Fibroblast of mammary gland (primary cell): Measurements from ENCODE around the gene MPO.

ENCODE experiments used
- DNase-seq: peaks from one replicate; pipeline ENCODE4 v3.0.0-alpha.2; 2010; ENCODE audit warnings: low read depth
- H3K4me3 ChIP-seq: 2 replicates; pipeline ENCODE4 v1.5.1; 2011; ENCODE audit warnings: low read depth, mild to moderate bottlenecking, low read length, moderate library complexity; ENCODE audit not compliant: control insufficient read depth
- TF ChIP-seq, protein P1 (sequence below): conservative IDR thresholded peaks from 2 replicates; pipeline ENCODE4 v1.5.1; 2011; ENCODE audit warnings: low read depth, low read length, inconsistent platforms; ENCODE audit not compliant: control insufficient read depth, insufficient read depth

MPO gene

DNA sequence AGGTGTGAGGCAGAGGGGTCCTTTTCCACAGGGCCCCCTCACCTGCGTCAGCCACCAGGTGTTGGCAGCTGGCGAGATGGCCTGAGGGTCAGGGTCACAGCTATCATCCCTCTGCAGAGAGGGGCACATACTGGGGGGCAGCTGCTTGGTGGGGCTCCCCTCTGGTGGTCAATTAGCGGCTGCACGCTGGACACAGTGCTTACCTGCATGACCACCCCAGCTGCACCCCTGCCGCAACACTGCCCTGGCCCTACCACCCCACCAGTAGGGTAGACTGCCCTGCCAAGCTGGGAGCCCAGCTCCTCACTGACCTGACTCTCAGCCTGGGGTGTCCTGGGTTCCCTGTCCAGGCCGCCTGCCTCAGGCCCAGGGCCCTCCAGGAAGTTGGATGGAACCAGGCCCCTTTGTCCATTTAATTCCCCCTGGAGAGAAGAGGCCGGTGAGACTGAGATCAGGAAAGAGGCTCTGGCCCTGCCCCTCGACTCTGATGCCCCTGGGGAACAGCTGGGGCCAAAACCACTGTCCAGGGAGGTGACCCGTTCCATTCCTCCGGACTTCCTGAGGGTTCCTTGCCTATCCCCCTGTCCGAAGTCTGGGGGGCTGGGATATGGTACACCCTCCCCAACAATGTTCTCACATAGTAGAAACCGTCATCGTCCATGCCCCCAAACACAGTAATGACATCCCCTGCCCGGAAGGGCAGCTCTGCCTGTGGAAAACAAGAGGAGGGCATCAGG lies 24.2 kb upstream of the MPO start:
- TF ChIP-seq, protein P1, sequence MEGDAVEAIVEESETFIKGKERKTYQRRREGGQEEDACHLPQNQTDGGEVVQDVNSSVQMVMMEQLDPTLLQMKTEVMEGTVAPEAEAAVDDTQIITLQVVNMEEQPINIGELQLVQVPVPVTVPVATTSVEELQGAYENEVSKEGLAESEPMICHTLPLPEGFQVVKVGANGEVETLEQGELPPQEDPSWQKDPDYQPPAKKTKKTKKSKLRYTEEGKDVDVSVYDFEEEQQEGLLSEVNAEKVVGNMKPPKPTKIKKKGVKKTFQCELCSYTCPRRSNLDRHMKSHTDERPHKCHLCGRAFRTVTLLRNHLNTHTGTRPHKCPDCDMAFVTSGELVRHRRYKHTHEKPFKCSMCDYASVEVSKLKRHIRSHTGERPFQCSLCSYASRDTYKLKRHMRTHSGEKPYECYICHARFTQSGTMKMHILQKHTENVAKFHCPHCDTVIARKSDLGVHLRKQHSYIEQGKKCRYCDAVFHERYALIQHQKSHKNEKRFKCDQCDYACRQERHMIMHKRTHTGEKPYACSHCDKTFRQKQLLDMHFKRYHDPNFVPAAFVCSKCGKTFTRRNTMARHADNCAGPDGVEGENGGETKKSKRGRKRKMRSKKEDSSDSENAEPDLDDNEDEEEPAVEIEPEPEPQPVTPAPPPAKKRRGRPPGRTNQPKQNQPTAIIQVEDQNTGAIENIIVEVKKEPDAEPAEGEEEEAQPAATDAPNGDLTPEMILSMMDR: no peak
- no peak for DNase-seq
- no peak overlapping the region for H3K4me3 ChIP-seq

DNA sequence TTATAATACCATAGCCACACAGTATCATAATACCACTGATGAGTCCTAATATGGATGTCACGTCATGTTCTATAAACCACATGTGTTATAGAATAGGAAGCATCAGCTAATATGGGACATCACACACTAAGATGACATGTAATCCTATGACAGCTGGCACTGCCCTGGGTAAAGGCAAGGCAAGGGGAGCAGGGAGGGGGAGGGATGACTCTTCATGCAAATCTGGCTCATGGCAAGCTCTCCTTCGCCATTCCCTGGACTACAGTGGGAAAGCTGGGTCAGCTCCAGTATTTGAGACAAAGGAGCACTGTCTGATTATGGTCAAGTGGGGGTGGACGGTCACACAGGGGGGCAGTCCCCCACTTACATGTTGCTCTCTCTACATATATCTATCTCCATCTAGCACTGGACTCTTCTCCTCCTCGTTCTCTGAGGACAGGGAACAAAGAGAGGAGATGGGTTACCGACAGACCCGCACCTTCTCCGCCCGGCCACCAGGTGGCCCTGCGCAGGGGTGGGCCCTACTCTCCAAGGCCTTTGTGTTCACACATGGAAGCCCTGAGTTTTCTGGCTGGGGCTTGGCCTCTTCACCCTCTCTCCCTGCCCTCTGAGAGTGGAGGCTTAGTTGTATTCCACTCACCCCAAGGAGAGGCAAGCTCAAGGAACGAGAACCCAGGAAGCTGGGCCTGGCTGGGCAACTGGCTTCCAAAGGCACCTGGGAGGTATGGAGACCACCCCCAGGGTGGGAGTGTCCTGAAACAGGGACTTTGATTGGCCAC lies 23.4 kb upstream of the MPO start:
- H3K4me3 ChIP-seq: no peak overlapping the region
- TF ChIP-seq, protein P1: peak; percentile 78
- peak; percentile 36 for DNase-seq

DNA sequence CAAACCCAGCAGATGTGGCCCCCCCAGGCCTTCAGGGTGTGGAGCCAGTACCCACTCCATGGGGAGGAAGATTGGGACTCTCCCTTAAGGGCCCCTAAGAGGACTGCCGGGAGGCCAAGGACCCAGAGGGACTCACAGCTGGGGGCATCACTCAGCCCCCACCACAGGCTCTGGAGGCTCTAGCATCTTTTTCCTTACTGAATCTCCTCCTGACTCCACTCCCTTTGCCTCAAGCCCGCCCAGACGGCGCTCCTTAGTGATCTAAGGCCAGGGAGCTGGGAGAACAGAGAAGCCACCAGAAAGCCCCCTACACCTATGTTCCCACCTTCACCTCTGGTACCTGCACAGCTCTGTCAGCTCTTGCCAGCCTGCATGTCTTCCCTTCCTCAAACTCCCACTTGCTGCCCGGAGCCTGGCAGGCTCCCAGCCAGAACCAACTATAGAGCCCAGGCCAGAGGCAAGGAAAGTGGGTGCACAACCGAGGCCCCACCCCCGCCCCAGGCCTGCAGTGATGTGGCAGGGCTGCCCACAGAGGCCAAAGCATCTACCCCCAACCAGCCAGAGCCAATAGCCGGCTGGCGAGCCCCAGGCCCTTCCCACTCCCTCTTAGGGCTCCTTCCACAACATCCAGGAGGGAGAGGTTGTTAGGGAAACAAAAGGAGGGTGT lies 22.3 kb upstream of the MPO start:
- TF ChIP-seq, protein P1: no peak
- DNase-seq: no peak
- H3K4me3 ChIP-seq: no peak overlapping the region

DNA sequence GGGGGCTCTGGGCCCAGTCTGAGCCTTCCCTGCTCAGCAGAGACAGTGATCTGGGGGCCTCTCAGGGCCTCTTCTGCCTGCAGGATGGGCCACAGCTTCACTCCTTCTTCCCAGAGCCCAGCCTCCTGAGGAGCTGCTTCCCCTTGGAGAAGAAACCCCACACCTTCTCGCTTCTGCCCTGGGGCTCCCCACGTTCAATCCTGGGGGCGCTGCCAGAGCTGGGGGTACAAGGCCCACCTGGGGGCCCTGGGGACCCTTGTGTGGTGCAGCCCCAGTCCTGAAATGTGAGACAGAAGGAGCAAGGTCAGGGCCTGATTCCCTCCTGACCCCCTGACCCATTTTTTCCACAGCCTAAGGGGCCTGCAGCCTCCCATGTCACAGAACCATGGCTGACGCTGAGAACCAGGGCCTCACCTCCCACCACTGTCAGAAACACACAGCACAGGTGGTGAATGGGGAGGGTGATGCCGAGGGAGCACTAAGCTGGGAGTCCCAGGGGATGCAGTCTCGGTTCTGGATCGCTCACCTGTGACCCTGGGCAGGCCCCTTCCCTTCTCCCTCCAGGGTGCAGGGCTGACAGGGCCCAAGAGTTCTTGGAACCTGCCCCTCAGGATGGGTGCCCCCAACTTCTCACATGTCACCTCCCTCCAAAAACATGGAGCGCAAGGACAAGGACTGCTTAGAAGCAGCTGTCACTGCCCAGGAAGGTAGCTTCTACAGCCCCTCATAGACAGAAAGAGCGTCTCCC lies 21.6 kb upstream of the MPO start:
- TF ChIP-seq, protein P1: no peak
- no peak for DNase-seq
- no peak overlapping the region for H3K4me3 ChIP-seq

DNA sequence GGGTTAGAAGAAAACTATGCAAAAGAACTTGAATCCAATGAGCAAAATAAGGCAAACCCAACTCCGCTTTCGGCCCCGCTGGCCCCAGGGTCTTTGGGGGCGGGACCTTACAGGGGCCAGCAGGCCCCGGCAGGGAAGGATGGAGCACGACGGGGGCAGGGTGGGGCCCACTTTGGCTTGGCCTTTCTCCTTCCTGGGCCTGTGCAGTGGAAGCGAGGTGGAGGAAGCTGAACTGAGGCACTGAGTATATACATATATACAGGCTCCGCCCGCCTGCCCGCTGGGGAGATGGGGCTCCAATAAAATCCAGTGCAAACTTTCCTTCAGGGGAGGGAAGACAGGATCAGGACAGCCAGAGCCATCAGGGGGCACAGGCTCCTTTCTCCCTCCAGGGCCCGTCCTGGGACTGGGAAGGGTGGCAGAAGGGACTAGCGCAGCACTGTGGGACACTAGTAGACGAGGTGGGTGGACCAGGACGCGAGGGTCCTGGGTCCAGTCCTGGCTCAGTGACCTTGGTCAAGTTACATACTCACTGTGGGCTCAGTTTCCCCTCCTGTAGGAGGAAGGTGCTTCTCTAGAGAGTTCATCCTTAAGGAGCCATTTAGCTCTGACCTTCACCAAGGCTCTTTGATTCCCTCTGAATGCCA lies 20.9 kb upstream of the MPO start:
- TF ChIP-seq, protein P1: no peak
- DNase-seq: no peak
- H3K4me3 ChIP-seq: no peak overlapping the region

DNA sequence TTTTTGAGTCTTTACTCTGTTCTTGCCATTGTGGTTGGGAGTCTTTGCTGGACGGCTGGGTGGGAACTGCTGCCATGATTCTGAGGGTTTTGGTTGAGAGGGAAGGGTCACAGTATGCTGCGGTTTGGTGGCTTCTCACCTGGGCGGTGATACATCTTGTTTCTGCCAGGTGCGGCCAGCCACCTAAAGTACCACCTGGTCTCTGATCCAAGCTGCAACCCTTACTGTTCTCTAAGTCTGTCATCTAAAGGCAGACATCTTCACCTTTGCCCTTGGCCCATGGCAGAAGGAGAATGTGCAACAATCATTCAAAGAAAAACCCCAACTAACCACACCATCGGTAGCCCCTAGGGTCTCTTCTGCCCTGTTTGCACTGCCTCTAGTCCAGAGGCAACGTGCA lies 19.6 kb upstream of the MPO start:
- TF ChIP-seq, protein P1: no peak
- DNase-seq: no peak

More for the DNA sequence above, 19.6 kb upstream of the MPO start:
- H3K4me3 ChIP-seq: no peak overlapping the region
